ENCODE data around the gene MEIOB. TPM values are rescaled to one million over a fixed set of nuclear protein-coding genes. Genes with fewer than 3 reads are reported as not detected.

Gene MEIOB
- total RNA-seq, 2 experiments from 2014 or later: not detected

GRCh38 chr16:1791943-1792812 is 79.8 kb downstream of the MEIOB start:
- intact Hi-C loops (cut with DNase I, micrococcal nuclease): no loop called here
- no peak for TF ChIP-seq CTCF (IDR thresholded peaks at IDR 0.05)
- Histone ChIP-seq H3K27me3 (ENCODE audit: control insufficient read depth in 1 of 2, insufficient read depth in 2 of 2, low read length in 2 of 2) (no peaks in the 10 kb centered on the region), H3K9me3 (ENCODE audit: control insufficient read depth in 1 of 2, insufficient read depth in 1 of 2, low read length in 2 of 2) (no peaks in the 10 kb centered on the region), H3K4me3 (ENCODE audit: low read length) (no peak overlapping the region), H3K36me3 (ENCODE audit: insufficient read depth, low read length) (peaks cover 23% of the 10 kb centered on the region), H3K27ac (ENCODE audit: low read depth in 1 of 2, low read length in 2 of 2) (no peak overlapping the region), H3K4me1 (ENCODE audit: insufficient read depth, low read length) (no peaks in the 10 kb centered on the region)
- H3K27ac Mint-ChIP-seq: no peak overlapping the region
- ChIA-PET CTCF (no interaction called here), POLR2A (interaction anchor here (1.4 to 2.2 kb wide), 3 partner anchors 10 to 34 kb away, joined by 3 to 9 read pairs (median 9); partner anchors contain the start of genes HAGH, NUBP2 and SPSB3)
- ATAC-seq (ENCODE audit: poor library complexity): no peak
- H3K36me3 Mint-ChIP-seq (ENCODE audit: low read depth): peaks cover 8% of the 10 kb centered on the region
- DNase-seq: peak in 1 of 14 experiments; percentile 27
- no peaks in the 10 kb centered on the region for H3K27me3 Mint-ChIP-seq
- no peaks in the 10 kb centered on the region for H3K4me1 Mint-ChIP-seq (ENCODE audit: low read depth)
- no peak overlapping the region for H3K4me3 Mint-ChIP-seq
- H3K9me3 Mint-ChIP-seq: peaks cover 1% of the 10 kb centered on the region

- peaks cover 31% of the 10 kb centered on the region for H3K36me3 ChIP-seq (ENCODE audit: insufficient read depth, low read length)
- H3K9me3 ChIP-seq (ENCODE audit: control insufficient read depth in 1 of 2, insufficient read depth in 1 of 2, low read length in 2 of 2): peaks cover 0 to 4% of the 10 kb centered on the region in 2 experiments
- peaks cover 2% of the 10 kb centered on the region for H3K4me1 ChIP-seq (ENCODE audit: insufficient read depth, low read length)
- no peak overlapping the region for H3K4me3 Mint-ChIP-seq
- CTCF ChIA-PET: no interaction called here
- DNase-seq: peak in 1 of 14 experiments; percentile 23
- no peaks in the 10 kb centered on the region for H3K27me3 Mint-ChIP-seq
- H3K27ac Mint-ChIP-seq: no peak overlapping the region
- H3K27me3 ChIP-seq (ENCODE audit: control insufficient read depth in 1 of 2, insufficient read depth in 2 of 2, low read length in 2 of 2): no peaks in the 10 kb centered on the region
- no peak for TF ChIP-seq CTCF (IDR thresholded peaks at IDR 0.05)
- no peak for ATAC-seq (ENCODE audit: poor library complexity)
- intact Hi-C loops (cut with DNase I, micrococcal nuclease): no loop called here
- H3K4me1 Mint-ChIP-seq (ENCODE audit: low read depth): no peaks in the 10 kb centered on the region
- H3K27ac ChIP-seq (ENCODE audit: low read depth in 1 of 2, low read length in 2 of 2): no peak overlapping the region
- no peaks in the 10 kb centered on the region for H3K9me3 Mint-ChIP-seq
- peaks cover 7% of the 10 kb centered on the region for H3K36me3 Mint-ChIP-seq (ENCODE audit: low read depth)
- H3K4me3 ChIP-seq (ENCODE audit: low read length): no peak overlapping the region
- POLR2A ChIA-PET: interaction anchor here (1.4 to 1.5 kb wide), 2 partner anchors 9 to 35 kb away, joined by 3 to 9 read pairs; partner anchors contain the start of genes HAGH, NUBP2 and SPSB3
Observed at GRCh38 chr16:1791256-1791942, 80.6 kb downstream of the MEIOB start.

GRCh38 chr16:1790611-1791255 is 81.2 kb downstream of the MEIOB start:
- Mint-ChIP-seq H3K27me3 (no peaks in the 10 kb centered on the region), H3K4me3 (no peak overlapping the region), H3K4me1 (ENCODE audit: low read depth) (no peaks in the 10 kb centered on the region), H3K27ac (no peak overlapping the region), H3K36me3 (ENCODE audit: low read depth) (peaks cover 7% of the 10 kb centered on the region), H3K9me3 (no peaks in the 10 kb centered on the region)
- DNase-seq (peak in 1 of 14 experiments; percentile 20), ATAC-seq (ENCODE audit: poor library complexity) (no peak)
- no peaks in the 10 kb centered on the region for H3K27me3 ChIP-seq (ENCODE audit: control insufficient read depth in 1 of 2, insufficient read depth in 2 of 2, low read length in 2 of 2)
- peaks cover 8% of the 10 kb centered on the region for H3K4me1 ChIP-seq (ENCODE audit: insufficient read depth, low read length)
- POLR2A ChIA-PET: interaction anchor here (1.4 to 1.5 kb wide), 2 partner anchors 8 to 35 kb away, joined by 3 to 9 read pairs; partner anchors contain the start of genes HAGH, NUBP2 and SPSB3
- no peak for TF ChIP-seq CTCF (IDR thresholded peaks at IDR 0.05)
- intact Hi-C loops (cut with DNase I, micrococcal nuclease): no loop called here
- no peak overlapping the region for H3K27ac ChIP-seq (ENCODE audit: low read depth in 1 of 2, low read length in 2 of 2)
- H3K9me3 ChIP-seq (ENCODE audit: control insufficient read depth in 1 of 2, insufficient read depth in 1 of 2, low read length in 2 of 2): peaks cover 0 to 6% of the 10 kb centered on the region in 2 experiments
- H3K36me3 ChIP-seq (ENCODE audit: insufficient read depth, low read length): peaks cover 37% of the 10 kb centered on the region
- no peak overlapping the region for H3K4me3 ChIP-seq (ENCODE audit: low read length)
- CTCF ChIA-PET: no interaction called here

Measured in CD4-positive, alpha-beta T cell (primary cell).